Sciatic nerve (tissue), 2 donors: ENCODE measurements around the gene TMUB1. TPM values are rescaled to one million over a fixed set of nuclear protein-coding genes. Genes with fewer than 3 reads are reported as not detected.

Source experiments
- ATAC-seq: fragments of 200-7000 bp; cut with Tn5 transposase; one replicate; pipeline ENCODE4 v1.9.1; 2020; ENCODE audit warnings: mild to moderate bottlenecking, moderate library complexity
- DNase-seq: peaks from one replicate; pipeline ENCODE4 v3.0.0-alpha.2; 2020; ENCODE audit warnings: low spot score
- intact Hi-C: fragments of 100-400 bp; cut with DNase I; formaldehyde crosslinking; loops from one replicate; pipeline ENCODE4 v1.14.2; 2022
- total RNA-seq: library from RNA; stranded (reverse); fragmentation: NEBNext Ultra II Directional; extraction: Animal tissue kit (Norgen Biotek cat#: 25700); gene quantifications from one replicate; pipeline ENCODE4 v1.2.1, GENCODE V29; 2021
- donor health status: DM: no; HTN: no; CAD: no.
- donor health status: DM: no; HTN: no; CAD: no.

The TMUB1 gene
- total RNA-seq, 1 donor from 2014 or later = 27.8 TPM

DNA sequence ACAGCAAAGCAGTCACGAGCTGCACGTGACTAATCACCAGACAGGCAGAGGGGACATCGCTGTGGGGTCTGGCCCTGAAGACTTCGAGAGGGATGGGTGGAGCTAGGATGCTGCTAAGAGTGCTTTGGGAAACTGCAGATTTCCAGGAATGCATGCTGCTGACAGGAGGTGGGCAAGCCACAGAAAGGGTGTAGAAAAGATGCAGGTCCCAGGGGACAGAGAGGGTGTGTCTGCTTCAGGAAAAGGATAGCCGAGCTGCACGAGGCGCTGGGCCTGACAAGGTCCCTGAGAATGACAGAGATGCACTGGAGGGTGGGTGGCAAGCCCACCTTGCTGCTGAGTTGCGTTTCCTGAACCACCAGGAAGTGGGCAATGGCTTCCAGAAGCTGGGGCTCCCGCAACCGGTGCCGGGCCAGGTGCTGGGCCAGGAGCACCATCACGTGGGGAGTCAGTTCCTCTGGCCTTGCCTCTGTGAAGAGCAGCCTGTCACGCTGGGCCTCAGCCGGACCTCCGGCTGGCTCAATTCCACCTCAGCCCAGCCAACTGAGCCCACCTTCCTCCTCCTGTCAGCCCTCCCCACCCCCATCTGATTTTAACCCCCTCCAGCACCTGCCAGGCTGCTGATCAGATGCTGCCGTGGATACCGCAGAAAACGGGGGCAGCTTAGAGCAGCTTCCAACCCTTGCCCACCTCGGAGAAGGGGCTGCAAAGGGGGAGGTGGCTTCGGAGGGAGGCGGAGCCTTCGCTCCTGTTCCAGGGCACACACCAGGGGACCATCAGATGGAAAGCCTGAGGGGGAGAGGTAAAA, 4.9 kb downstream of the TMUB1 start:
- intact Hi-C loops = no loop called here
- ATAC-seq (peak; percentile 1), DNase-seq (no peak)

DNA sequence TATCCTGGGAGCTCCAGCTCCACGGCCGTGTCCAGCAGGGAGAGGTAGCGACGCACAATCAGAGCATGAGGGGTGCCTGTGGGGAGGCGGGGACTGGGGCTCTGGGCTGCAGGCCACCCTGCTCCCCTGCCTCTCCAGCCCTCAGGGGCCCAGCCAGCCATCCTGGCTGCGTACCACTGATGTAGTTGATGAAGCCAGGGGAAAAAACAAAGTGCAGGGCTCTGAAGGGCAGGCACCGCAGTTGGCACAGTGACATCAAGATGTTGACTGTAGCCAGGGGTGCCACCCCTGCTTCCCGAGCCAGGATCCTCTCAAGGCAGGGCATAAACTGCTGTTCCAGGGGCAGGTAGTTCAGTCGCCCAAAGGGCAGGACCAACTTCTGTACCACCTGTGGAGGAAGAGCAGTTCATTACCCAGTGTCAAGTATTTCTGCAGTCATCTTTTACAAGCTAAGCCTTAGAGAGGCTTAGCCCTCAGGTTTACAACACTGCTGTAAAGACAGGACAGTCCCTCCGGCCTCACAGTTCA, 5.5 kb downstream of the TMUB1 start:
- DNase-seq (no peak), ATAC-seq (no peak)
- intact Hi-C loops = no loop called here

DNA sequence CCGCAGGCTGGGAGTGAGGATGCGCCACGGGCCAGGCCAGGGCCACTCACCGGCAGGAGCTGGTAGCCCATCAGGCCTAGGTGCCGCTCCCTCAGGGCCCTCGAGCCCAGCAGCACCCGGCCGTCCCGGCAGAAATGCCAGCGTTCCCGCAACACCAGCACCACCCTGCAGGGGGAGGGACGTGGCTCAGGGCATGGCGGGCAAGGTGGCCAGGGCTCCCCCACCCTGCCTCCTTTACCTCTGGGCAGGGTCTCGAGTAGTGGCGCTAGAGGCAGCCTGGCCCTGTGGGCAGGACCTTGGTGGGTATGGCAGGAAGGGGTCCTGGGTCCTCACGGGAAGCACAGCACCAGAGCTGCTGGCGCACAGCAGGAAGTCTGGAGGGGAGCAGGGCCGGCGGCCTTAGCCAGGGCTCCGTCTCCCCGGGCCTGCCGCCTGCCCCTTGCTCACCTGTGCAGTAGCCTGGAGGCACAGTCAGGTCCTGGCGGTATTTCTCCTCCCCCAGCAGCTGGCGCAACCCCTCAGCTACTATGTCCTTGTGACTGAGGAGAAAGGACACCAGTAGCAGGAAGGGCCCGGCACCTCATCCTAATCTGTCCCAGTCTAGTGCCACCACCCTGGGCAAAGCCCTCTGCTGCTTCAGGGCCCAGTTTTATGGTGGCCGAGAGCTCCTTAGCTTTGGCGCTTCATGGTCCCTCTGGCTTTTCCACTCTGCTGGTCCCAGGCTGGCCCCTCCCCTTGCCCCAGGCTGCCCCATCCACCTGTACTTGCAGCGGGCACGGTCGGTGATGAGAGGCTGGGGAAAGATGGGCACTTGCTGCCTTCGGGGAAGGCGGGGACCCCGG, 6.2 kb downstream of the TMUB1 start:
- DNase-seq = no peak
- intact Hi-C loops = no loop called here
- no peak for ATAC-seq

DNA sequence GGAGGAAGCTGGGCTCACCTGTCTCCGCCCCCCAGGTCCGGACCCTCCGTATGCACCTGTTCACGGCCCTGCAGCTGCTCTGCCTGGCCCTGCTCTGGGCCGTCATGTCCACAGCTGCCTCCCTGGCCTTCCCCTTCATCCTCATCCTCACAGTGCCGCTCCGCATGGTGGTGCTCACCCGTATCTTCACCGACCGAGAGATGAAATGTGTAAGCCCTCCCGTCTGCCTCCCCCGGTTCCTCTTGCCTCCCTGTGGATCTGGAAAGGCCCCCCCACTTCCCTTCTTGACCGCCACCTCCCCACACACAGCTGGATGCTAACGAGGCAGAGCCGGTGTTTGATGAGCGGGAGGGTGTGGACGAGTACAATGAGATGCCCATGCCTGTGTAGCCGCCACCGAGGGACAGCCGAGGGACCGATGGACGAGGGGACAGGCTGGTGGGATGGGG, 7.3 kb downstream of the TMUB1 start:
- intact Hi-C loops = no loop called here
- DNase-seq = no peak
- ATAC-seq = no peak

DNA sequence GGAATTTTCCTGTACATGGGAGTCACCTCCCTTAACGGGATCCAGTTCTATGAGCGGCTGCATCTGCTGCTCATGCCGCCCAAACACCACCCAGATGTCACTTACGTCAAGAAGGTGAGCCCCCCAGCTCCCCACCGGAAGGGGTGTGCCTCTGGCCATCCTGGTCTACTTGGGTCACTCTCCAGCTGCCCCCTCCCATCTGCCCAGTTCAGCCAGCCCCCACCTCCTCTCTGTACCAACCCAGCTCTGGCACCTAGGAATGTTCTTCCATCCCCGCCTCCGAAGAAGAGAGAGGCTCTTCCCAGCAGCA, 7.7 kb downstream of the TMUB1 start:
- no peak for ATAC-seq
- DNase-seq = no peak
- intact Hi-C loops = no loop called here

DNA sequence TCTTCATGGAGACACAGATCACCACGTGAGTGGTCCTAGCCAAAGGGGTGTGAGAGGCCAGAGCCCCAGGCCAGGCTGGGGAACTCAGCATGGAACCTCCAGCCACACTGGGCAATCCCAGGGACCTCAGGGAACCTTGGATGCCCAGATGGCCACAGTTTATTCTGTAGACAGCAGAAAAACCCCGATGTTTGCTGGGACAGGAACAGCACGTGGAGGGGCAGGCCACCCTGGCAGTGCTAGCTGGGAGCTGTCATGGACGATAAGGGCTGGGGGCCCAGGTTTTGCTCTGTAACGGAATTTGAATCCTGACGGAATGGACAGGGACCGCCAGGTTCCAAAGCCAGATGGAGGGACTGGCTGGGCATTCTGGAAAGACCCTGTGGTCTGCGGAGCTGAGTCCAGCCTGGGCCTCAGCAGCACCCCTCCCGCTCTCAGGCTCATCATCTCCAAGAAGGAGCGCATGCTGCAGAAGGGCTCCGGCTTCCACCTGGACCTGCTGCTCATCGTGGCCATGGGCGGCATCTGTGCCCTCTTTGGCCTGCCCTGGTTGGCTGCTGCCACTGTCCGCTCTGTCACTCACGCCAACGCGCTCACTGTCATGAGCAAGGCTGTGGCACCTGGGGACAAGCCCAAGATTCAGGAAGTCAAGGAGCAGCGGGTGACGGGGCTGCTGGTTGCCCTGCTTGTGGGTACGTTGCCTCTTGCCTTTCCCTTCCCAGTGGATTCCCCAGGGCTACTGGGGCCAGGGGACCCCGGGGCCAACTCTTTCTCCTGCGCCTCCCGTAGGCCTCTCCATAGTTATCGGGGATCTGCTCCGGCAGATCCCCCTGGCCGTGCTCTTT, 8.3 kb downstream of the TMUB1 start:
- ATAC-seq (no peak), DNase-seq (no peak)
- intact Hi-C loops = no loop called here

DNA sequence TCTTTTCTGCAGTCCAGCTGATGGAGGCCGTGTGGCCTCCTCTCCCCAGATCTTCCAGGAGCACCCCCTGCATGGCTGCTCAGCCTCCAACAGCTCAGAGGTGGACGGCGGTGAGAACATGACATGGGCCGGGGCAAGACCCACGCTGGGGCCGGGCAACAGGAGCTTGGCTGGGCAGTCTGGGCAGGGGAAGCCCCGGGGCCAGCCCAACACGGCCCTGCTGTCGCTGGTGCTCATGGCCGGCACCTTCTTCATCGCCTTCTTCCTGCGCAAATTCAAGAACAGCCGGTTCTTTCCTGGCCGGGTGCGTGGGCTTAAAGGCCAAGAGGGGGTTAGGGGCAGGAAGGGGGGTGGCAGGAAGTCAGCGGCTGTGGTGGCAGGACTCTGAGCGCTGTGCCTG, 9.3 kb downstream of the TMUB1 start:
- no peak for DNase-seq
- intact Hi-C loops = no loop called here
- no peak for ATAC-seq

DNA sequence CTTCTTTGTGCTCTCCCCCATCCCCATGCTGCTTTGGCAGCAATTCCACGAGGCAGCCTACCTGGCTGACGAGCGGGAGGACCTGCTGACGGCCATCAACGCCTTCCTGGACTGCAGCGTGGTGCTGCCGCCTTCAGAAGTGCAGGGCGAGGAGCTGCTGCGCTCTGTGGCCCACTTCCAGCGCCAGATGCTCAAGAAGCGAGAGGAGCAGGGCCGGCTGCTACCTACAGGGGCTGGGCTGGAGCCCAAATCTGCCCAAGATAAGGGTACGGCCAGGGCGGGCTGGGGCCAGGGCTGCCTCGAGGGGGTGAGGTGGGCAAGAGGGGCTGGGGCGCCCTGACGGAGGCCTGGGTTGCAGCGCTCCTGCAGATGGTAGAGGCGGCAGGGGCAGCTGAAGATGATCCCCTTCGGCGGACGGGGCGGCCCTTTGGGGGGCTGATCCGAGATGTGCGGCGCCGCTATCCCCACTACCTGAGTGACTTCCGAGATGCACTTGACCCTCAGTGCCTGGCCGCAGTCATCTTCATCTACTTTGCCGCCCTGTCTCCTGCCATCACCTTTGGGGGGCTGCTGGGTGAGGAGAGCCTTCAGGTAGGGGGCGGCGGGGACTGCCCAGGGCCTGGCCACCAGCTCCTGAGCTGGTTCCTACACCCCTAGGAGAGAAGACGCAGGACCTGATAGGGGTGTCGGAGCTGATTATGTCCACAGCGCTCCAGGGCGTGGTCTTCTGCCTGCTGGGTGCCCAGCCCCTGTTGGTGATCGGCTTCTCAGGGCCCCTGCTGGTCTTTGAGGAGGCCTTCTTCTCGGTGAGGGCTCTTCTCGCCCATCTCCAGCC, 12.0 kb downstream of the TMUB1 start:
- DNase-seq (no peak), ATAC-seq (no peak)
- intact Hi-C loops = no loop called here

DNA sequence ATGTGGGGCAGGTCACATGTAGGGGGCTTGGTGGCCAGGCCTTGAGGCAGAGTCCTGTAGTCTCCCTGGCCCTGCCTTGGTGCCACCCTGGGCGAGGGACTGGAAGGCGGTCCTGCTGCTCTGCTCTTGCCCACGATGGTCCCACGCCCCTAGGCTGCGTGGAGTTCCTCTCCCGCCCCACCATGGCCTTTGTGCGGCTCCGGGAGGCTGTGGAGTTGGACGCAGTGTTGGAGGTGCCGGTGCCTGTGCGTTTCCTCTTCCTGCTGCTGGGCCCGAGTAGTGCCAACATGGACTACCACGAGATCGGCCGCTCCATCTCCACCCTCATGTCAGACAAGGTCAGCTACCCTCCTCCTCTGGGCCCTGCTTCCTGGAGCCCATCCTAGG, 12.7 kb downstream of the TMUB1 start:
- intact Hi-C loops = no loop called here
- ATAC-seq (no peak), DNase-seq (no peak)

DNA sequence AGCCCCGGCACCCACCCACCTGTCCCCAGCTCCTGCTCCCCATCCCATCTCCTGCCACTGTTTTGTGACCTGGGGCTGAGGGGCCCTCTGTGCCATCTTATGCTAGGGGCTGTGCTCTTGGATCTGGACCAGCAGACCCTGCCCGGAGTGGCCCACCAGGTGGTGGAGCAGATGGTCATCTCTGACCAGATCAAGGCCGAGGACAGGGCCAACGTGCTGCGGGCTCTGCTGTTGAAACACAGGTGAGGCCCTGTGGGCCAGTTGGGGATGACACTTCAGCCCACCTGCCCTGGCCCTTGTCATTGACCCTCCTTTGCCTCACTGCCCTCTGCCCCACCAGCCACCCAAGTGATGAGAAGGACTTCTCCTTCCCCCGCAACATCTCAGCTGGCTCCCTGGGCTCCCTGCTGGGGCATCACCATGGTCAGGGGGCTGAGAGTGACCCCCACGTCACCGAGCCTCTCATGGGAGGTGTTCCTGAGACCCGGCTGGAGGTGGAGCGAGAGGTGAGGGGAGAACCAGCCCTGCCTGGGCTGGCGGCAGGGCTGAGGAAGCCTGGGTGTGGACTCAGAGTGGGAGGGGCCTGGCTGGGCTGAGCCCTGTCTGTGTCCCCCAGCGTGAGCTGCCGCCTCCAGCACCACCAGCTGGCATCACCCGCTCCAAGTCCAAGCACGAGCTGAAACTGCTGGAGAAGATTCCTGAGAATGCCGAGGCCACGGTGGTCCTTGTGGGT, 13.3 kb downstream of the TMUB1 start:
- ATAC-seq = no peak
- DNase-seq = no peak
- intact Hi-C loops = no loop called here

DNA sequence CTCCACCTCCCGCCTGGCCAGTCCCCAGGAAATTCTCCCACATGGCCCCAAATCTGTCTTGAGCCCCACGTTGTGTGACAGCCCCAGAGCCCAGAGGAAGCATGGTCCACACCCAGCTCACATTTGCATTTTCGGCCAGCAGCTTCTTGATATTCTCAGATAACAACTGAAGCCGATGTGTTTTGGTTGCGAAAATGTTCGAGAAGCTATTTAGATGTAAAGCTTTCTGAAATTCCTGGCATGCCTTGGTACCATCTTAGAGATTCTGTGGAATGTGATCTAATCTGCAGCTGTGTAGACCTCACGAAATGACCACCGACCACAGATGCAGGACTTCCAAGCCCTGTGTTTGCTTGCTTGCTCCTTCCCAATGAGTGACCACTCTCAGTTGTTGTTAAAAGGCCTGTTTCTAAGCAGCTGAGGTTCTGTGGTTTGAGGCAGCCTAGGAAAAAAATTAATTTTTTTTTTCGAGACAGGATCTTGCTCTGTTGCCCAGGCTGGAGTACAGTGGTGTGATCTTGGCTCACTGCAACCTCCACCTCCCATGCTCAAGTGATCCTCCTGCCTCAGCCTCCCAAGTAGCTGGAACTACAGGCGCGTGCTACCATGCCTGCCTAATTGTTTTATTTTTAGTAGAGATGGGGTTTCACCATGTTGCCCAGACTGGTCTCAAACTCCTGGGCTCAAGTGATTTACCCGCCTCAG, 15.1 kb downstream of the TMUB1 start:
- ATAC-seq (no peak), DNase-seq (no peak)
- intact Hi-C loops = no loop called here

DNA sequence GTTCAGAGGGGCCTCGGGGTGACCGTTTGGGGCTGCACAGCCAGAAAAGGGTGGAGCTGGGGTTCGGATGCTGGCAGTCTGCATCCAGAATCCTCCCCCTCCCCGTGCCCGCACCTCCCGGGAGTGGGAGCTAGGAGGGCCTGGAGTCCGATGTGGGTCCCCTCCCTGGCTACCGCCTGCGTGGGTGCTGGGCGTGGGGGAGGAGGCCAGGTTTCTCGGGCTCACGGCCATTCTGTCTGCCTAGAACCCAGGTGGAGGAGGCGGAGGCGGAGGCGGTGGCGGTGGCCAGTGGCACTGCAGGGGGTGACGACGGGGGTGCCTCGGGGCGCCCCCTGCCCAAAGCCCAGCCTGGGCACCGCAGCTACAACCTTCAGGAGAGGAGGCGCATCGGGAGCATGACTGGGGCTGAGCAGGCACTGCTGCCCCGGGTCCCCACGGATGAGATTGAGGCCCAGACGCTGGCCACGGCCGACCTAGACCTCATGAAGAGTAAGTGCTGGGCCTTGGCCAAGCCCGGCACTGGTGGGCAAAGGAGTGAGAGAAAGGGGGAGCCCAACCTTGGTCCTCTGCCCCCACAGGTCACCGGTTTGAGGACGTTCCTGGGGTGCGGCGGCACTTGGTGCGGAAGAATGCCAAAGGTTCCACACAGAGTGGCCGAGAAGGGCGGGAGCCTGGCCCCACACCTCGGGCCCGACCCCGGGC, 16.9 kb downstream of the TMUB1 start:
- DNase-seq = no peak
- intact Hi-C loops = no loop called here
- ATAC-seq = no peak

DNA sequence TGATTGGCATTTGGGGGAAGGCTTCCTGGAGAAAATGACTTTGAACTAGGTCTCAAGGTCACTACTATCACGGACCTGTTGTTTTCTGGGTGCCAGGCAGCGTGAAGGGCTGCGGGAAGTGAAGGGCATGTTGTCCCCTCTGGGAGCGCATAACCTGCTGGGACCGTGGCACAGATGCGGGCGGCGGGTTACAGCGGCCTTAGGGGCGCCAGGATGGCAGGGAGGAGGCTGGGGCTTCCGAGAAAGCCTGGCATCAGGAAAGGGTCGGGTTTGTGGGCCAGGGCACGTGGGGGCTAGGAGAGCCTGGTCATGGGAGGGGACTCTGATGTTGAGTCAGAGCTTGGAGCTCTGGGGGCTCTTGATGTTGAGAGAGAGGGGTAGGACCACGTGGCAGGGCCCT, 17.8 kb downstream of the TMUB1 start:
- DNase-seq = no peak
- intact Hi-C loops = no loop called here
- ATAC-seq = no peak

DNA sequence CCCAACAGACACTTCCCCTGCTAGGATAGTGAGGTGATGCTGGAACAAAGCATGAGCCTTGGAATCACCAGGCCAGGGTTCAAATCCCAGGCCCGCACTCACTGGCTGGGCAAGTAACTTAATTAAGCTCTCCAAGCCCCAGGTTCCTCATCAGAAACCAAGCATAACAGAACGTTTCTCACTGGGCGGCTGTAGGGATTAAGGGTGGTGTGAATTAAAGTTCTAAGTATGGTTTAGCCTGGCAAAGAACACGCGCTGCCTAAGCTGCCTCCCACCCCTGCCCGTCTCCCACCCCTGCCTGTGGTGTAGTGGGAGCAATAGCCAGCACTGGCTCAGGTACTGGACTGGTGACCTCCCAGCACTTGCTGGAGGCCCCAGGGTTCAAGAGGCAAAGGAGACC, 18.3 kb downstream of the TMUB1 start:
- no peak for ATAC-seq
- DNase-seq = no peak
- intact Hi-C loops = no loop called here

DNA sequence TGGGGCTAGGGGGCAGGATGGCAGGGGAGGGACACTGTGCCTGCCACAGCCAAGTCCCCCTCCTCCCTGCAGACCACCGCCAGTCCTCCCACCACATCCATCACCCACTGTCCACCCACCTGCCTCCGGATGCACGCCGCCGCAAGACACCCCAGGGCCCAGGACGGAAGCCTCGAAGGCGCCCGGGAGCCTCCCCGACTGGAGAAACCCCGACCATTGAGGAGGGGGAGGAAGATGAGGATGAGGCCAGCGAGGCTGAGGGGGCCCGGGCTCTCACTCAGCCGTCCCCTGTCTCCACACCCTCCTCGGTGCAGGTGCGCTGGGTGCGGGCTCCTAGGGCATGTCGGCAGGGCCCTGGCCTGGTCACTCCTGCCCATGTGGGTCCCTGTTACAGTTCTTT, 18.8 kb downstream of the TMUB1 start:
- DNase-seq = no peak
- no peak for ATAC-seq
- intact Hi-C loops = no loop called here

DNA sequence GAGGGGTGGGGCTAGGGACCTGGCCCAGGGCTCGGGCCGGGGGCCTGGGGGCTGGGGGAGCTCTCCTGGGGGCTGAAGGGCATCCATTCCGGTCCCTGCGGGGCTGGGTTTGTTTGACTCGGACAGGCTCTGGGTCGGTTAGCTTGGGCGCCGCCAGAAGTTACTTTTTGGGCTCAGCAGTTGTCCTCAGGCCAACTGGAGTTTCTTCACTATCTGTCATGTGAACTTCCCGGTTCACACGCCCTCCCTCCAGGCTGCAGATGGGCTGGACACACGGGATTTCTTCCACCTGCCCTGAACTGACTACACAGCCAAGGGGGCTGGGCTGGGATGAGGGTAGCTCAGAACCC, 20.1 kb downstream of the TMUB1 start:
- DNase-seq = no peak
- intact Hi-C loops = no loop called here
- peak; percentile 7 for ATAC-seq
